Kidney (tissue), 14 donors: ENCODE measurements around the gene NECAB3. TPM values are rescaled to one million over a fixed set of nuclear protein-coding genes. Genes with fewer than 3 reads are reported as not detected.

Source experiments
- DNase-seq, 5 donors: peaks; one replicate each; pipeline ENCODE4 v3.0.0-alpha.2; 2013 to 2020
- FAIRE-seq: peaks from 2 replicates; lab custom pipeline; 2012; peaks lifted over from hg19 to GRCh38; lab: Jason Lieb, UNC
- H3K27ac ChIP-seq, 2 donors: one replicate each; pipeline ENCODE4 v1.7.0; 2013; ENCODE audit warnings: low read depth in 2 of 2, low read length in 2 of 2, inconsistent platforms in 1 of 2
- H3K27me3 ChIP-seq: one replicate; pipeline ENCODE4 v1.7.1; 2013; ENCODE audit warnings: low read length, inconsistent platforms; ENCODE audit not compliant: control insufficient read depth, insufficient read depth
- H3K36me3 ChIP-seq, 3 donors: one replicate each; pipeline versions ENCODE4 v1.7.0 to v1.7.1; 2013; ENCODE audit warnings: low read length in 3 of 3, control low read depth in 1 of 3, inconsistent platforms in 1 of 3; ENCODE audit not compliant: insufficient read depth in 3 of 3, control insufficient read depth in 2 of 3
- H3K4me1 ChIP-seq, 3 donors: one replicate each; pipeline versions ENCODE4 v1.7.0 to v1.7.1; 2013; ENCODE audit warnings: low read length in 3 of 3, inconsistent platforms in 1 of 3, low read depth in 1 of 3; ENCODE audit not compliant: control insufficient read depth in 2 of 3, insufficient read depth in 2 of 3
- H3K4me3 ChIP-seq, 3 donors: one replicate each; pipeline versions ENCODE4 v1.7.0 to v1.8.1; 2013; ENCODE audit warnings: low read length in 3 of 3, control low read depth in 1 of 3, inconsistent platforms in 1 of 3
- H3K9ac ChIP-seq, 3 donors: one replicate each; pipeline versions ENCODE4 v1.7.0 to v1.7.1; 2013; ENCODE audit warnings: low read length in 3 of 3, control low read depth in 1 of 3, inconsistent platforms in 1 of 3
- H3K9me3 ChIP-seq, 3 donors: one replicate each; pipeline versions ENCODE4 v1.7.0 to v1.7.1; 2013; ENCODE audit warnings: low read length in 3 of 3, control low read depth in 1 of 3, inconsistent platforms in 1 of 3; ENCODE audit not compliant: control insufficient read depth in 2 of 3, insufficient read depth in 1 of 3
- CTCF ChIP-seq: IDR thresholded peaks from 3 replicates; pipeline ENCODE4 v1.5.1; 2012; ENCODE audit warnings: mild to moderate bottlenecking, moderate library complexity, borderline replicate concordance; ENCODE audit not compliant: insufficient read depth; ENCODE audit errors: extremely low read depth
- intact Hi-C: fragments of 100-400 bp; cut with DNase I; formaldehyde crosslinking; loops from one replicate; pipeline ENCODE4 v1.11.1; 2022
- polyA plus RNA-seq: library from polyadenylated mRNA; stranded (reverse); fragments of 350-450 nt; fragmentation: Illumina TruSeq; extraction: RNeasy Lipid Tissue Mini Kit (QIAGEN cat#74804); gene quantifications from one replicate; pipeline ENCODE4 v1.2.3, GENCODE V29; 2014; ENCODE audit warnings: low read depth, low replicate concordance; ENCODE audit not compliant: insufficient read depth
- total RNA-seq: library from RNA; stranded (reverse); fragmentation: NEBNext Ultra II Directional; extraction: Animal tissue kit (Norgen Biotek cat#: 25700); gene quantifications from one replicate; pipeline ENCODE4 v1.2.1, GENCODE V29; 2021
- donor health status: control.
- donor health status: control.
- donor health status: control.
- donor health status: control.
- donor health status: control.
- donor health status: DM: yes; HTN: yes; CAD: no.
- donor health status: Normal renal cell carcinoma (clear cell type).

NECAB3 gene
- total and polyA plus RNA-seq, 2 donors from 2014 or later: 19.7 to 35.6 TPM

- H3K4me1 ChIP-seq: peaks cover 0 to 6% (median 0%) of the 10 kb centered on the region in 3 donors
- H3K27me3 ChIP-seq: no peaks in the 10 kb centered on the region
- H3K27ac ChIP-seq: no peak overlapping the region
- intact Hi-C loops: no loop called here
- H3K36me3 ChIP-seq: no peaks in the 10 kb centered on the region
- H3K4me3 ChIP-seq: no peak overlapping the region
- DNase-seq (no peak), FAIRE-seq (no peak)
- no peak overlapping the region for H3K9ac ChIP-seq
- H3K9me3 ChIP-seq: no peaks in the 10 kb centered on the region
- TF ChIP-seq CTCF: no peak
Measured at GRCh38 chr20:33689493-33689892, 15.3 kb upstream of the NECAB3 start.

- FAIRE-seq: no peak
- H3K9ac ChIP-seq: no peak overlapping the region
- no peak overlapping the region for H3K4me3 ChIP-seq
- H3K9me3 ChIP-seq: no peaks in the 10 kb centered on the region
- H3K4me1 ChIP-seq: peaks cover 0 to 6% (median 0%) of the 10 kb centered on the region in 3 donors
- TF ChIP-seq CTCF: no peak
- no peaks in the 10 kb centered on the region for H3K27me3 ChIP-seq
- intact Hi-C loops: no loop called here
- DNase-seq: no peak
- no peak overlapping the region for H3K27ac ChIP-seq
- H3K36me3 ChIP-seq: no peaks in the 10 kb centered on the region
Measured at GRCh38 chr20:33688938-33689424, 14.8 kb upstream of the NECAB3 start.

- Histone ChIP-seq H3K9ac (no peak overlapping the region), H3K4me1 (peaks cover 0 to 6% (median 0%) of the 10 kb centered on the region in 3 donors), H3K9me3 (no peaks in the 10 kb centered on the region), H3K27ac (no peak overlapping the region), H3K36me3 (no peaks in the 10 kb centered on the region), H3K27me3 (no peaks in the 10 kb centered on the region), H3K4me3 (no peak overlapping the region)
- DNase-seq: no peak
- intact Hi-C loops: no loop called here
- no peak for TF ChIP-seq CTCF
- no peak for FAIRE-seq
Measured at GRCh38 chr20:33687993-33688937, 14.0 kb upstream of the NECAB3 start.
